MV-4-11 (cell line): ENCODE measurements around the gene TRAF3IP1.
"Not testable (repeated sequence)": the region's sequence is repeated elsewhere in the genome, so short reads cannot be mapped to it uniquely, and the experiment has no call there.

Experiments
- DNase-seq: peaks from one replicate; lab custom pipeline; 2025; lab: John Stamatoyannopoulos, UW

Gene TRAF3IP1, protein sequence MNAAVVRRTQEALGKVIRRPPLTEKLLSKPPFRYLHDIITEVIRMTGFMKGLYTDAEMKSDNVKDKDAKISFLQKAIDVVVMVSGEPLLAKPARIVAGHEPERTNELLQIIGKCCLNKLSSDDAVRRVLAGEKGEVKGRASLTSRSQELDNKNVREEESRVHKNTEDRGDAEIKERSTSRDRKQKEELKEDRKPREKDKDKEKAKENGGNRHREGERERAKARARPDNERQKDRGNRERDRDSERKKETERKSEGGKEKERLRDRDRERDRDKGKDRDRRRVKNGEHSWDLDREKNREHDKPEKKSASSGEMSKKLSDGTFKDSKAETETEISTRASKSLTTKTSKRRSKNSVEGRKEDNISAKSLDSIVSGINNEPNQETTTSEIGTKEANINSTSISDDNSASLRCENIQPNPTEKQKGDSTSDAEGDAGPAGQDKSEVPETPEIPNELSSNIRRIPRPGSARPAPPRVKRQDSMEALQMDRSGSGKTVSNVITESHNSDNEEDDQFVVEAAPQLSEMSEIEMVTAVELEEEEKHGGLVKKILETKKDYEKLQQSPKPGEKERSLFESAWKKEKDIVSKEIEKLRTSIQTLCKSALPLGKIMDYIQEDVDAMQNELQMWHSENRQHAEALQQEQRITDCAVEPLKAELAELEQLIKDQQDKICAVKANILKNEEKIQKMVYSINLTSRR

DNA sequence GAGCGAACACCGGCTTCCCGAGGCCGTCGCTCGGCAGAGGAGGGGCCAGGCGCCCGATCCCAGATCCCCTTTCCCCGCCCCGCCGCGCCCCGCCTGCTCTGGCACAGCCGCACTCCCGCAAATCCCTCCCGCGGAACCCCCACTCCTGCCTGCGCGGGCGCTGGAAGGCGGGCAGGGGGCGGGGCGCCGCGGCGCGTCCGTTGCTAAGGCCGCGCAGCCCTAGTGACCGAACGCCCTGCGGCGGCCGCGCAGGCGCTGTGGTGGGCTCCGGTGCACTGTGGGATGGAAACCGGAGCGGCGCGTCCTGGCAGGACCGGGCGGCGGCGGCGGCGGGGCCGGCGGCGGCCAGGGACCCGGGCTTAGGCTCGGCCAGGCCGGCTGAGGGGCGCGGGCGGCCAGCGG lies at the start of gene TRAF3IP1:
Gene TRAF3IP1, plus strand, starts transcription at position 273 of the 402 bp plus-strand sequence. CDS start 145 bp downstream, outside the sequence.
- peak; percentile 67 for DNase-seq

DNA sequence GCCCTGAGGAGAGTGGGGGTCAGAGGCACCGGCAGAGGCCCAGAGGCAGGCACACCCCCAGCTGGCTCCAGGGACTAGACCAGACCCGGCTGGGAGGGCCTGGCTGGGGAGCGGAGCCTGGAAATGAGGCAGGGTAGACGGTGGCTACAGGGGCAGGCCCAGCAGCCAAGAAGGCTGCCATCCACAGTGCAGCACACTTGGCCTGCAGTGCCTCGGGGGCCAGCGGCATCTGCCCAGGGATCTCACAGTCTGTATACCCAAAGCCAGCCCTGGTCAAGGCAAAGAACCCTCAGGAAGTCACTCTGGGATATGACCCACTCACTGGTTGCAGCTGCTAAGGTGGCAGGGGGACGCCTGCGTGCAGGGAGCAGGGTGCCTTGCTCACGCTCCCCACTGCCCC lies 49.7 kb upstream of the TRAF3IP1 start:
- DNase-seq = no peak

DNA sequence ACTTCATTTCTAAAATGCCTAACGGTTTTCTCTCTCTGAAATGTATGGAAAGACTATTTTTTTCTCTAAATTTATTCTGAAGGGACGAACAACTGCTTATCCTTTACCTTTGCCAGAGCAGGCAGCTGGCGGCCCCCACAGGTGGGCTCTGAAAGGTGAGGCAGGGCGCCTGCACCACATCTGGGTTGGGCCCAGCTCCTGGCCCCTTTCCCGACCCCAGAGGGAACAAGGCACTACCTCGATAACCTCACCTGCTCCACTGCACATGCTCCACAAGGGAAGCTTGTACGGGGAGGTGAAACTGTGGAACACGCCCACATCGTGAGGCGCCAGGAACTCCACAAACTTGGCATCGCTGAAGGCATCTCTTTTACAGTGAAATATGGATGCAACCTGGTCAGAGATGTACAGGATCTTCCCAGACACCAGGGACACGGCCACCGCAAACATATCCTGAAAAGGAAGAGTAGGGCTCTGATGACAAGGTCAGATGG lies 49.2 kb upstream of the TRAF3IP1 start:
- DNase-seq = no peak

DNA sequence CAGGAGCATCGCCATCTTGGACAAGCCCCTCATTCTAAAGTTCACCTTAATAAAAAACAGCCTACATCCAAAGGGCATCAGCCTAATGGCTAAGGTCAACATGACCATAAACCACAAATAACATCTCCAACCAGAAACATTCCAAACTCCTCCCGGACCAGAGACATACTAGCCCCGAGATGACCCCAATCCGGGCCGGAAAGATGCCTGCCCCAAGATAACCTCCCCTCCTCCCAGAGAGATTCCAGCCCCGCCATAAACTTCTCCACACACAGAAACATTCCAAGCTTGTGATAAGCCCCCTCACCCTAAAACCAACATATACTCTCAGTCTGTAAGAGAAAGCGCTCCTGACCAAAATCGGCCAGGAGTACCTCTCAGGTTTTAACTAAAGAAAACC lies 48.6 kb upstream of the TRAF3IP1 start:
- not testable (repeated sequence) for DNase-seq

DNA sequence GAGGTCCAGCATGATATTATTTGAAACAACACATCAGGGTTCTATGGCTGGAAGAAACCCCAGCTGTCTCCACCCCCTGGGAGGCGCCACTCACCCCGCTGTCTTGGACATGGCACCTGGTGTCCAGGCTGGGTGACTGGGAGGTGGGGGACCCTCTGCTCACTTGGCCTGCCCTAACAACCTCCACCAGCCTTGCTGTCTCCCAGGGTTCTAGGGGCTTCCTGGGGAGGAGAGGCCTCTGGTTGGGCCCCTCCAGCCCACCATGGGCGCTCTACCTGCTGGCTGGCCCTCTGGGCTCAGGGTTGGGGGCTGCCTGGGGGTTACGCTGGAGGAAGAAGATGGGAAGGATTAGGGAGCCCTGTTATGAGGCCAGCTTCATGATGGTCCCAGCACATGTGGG lies 48.2 kb upstream of the TRAF3IP1 start:
- no peak for DNase-seq

DNA sequence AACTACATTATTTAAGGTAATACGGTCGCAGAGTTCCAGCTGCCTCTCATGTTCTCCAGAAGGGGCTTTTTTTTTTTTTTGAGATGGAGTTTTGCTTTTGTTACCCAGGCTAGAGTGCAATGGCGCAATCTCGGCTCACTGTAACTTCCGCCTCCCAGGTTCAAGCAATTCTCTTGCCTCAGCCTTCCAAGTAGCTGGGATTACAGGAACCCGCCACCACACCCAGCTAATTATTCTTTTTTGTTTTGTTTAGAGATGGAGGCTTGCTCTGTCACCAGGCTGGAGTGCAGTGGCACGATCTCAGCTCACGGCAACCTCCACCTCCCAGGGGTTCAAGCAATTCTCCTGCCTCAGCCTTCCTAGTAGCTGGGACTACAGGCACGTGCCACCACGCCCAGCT lies 46.9 kb upstream of the TRAF3IP1 start:
- peak; percentile 50 for DNase-seq

DNA sequence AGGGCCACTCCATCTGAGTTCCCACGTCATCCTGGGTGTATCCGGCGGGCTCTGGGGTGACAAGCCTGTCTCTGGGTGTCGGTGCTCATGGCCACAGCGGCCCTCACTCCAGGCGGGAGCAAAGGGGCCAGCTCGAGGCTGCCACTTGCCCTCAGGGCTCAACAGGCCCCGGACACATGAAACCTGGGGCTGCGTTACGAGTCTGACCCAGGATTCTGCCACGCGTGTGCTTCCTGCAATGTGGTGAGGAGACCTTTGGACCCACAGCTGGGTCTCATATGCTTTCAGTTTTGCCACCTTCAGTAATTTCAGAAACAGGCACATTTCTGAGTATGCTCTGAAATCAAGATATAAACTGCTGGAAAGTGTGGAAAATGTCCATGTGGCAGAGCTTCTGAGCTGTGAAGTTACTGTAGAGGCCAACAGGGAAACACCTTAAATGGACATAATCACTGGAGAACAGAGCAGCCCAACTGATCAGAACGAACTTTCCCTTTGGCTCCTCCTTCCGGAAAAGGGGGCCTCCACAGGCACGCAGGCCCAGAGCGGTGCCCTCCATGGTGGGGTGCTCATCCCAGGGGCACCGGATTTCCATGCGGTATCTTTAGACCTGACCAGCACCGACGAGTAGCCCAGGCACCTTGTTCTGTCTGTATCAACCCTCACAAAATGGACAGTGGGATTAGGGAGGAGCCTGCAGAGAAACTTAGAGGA lies 46.0 kb upstream of the TRAF3IP1 start:
- no peak for DNase-seq

DNA sequence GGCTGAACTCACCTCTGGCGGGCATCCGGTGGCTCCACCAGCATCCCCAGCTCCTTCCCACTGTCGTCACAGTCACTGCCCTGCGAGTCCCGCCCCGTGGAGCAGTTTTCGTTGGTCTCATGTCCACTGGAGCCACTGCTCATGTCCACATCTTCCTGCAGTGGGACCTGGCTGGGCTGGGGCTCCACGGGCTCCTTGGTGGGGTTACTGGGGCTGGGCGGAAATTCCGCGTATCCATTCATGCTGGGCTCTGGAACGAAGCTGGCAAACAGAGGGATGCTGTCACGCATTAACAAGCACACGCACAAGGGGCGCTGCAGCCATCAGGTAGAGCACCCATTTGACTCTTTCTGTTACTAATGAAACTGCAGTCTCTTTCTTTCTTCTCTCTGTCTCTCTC lies 42.6 kb upstream of the TRAF3IP1 start:
- no peak for DNase-seq

DNA sequence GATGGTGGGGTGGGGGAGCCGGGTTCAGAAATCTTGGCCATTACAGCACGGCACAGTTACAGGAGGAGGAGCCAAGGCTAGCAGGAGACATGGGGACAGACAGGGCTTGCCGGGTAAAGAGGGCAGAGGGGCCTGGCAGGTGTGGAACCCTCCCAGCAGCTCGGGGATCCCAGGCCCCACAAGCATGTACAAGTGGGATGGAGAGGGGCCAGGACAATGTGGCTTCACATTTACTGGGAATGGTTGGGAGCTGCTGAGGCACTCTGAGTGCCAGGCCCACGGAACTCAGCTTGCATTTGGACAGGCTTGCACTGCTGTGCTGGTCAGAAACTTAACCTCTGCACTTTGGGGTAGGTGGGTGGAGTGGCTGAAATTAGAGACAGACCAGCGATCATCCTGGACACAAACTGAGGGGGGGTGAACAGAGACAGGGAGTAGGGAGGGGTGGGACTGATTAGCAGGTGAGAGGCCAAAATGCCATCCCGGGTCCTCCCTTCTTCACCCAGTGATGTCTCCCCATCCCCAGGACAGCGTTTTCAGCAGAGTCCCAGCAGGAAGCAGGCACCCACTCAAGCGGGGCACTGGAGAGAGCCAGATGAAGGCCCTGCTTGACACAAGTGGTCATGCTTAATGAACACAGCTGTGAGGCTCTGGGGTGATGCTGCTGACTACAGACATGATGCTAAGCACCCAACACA lies 41.5 kb upstream of the TRAF3IP1 start:
- DNase-seq = no peak

DNA sequence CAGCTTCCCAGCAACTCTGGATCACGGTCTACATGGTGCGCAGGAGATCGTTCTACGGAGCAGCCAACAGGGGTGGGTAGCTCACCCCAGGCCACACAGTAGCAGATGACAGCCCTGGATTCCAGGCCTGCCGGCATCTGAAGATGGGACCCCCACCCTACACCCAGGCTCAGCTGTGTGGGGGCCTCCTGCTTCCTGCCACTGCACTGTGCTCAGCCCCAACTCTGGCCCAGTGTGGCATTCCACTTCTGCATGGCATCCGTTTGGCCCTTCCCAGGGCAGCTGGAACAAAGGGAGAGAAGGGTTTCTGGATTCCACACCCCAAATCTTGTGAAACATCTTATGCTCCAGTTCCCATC lies 41.0 kb upstream of the TRAF3IP1 start:
- no peak for DNase-seq

DNA sequence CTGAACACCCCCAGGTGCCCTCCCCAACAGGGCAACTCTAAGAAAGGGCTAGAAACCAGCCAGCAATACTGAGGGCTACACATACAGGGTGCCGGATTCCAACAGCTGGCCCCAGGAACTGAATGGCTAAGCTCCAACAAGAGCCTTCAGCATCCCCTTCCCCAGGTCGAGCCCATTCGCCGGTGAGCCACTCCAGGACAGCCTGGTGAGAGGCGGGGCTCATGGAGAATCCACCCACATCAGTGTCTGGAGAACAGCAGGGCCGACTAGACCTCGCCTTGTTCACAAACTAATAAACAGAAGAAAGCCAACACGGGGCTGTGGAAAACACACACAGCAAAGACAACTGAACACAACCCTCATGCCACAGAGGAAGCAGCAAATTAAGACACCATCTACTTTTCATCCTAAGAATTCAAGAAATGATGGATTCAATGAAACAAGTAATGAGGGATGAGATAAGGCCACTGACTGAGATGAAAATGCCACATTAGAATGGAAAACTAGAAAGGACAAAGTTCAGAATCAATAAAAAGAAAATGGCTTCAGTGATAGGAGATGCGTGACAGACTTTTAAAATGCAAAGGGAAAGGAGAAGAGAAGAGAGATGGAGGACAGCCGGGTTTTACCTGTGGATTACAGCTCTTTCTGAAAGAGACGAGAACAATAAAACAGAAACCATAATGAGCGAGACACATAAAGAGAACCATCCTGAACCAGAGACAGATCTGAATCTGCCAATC lies 40.1 kb upstream of the TRAF3IP1 start:
- DNase-seq = no peak

DNA sequence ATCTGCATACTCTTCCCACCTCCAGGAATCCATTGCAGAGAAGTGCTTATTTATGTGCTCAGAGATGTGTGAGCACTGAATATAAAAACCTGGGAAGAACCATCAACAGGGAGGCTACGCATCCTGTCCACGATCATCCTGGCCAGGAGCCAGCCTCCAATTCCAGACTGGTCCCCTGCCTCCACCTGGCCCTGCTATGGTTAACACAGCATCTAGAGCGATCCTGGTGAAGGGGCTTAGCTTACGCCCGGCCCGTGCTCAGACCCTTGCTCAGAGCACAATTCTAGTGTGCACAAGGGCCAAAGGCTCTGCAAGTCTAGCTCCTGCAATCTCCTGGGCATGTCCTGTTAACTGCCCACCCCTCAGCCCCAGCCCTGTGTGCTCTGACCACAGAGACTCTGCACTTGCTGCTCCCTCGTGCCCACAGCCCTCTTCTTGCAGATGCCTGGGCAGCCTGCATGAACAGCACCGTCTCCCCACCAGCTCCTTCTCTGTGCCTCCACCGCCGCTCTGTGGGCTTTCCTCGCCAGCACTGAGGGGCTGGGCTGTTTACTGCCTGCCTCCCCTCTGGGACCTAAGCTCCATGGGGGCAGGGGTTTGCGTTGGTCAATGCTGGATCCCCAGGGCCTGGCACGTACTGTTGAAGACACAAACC lies 38.4 kb upstream of the TRAF3IP1 start:
- DNase-seq = no peak

DNA sequence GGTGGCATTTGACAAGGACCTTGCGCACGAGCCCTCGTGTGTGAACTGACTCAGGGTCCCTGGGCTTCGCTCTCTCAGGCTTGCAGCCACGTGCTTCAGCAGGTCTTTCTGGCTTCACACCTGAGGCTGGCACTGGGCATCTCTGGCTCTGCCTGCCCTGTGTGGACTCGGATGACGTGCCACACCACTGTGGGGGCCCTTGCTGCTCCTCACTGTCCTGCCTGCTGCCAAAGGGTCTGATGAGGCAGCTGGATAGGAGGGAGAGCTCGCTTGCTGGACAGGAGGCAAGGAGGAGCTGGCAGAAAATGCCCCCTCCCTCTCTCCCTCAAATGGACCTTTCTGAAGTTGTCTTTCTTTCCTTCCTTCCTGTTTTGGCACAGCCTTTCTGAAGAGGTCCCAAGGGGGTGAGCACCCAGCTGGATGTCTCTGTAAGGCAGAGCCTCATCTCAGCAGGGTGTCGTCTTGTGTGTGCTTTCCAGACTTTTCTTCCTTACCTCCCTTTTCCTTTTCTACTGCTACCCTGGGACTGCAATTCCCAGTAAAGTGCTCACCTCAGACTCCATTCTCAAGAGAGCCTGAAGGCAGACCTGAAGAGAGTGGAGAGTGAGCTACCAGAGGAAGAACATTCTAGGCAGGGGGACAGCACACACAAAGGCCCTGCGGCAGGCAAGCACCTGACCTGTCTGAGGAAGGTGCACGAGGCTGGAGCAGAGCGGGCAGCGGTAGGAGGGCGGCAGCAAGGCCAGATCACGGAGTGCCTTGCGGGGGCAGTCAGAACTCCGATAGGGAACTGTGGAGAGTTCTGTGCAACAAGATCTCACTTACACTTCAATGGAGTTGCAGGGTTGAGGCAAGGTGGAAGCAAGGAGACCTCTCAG lies 37.2 kb upstream of the TRAF3IP1 start:
- DNase-seq = peak; percentile 17

DNA sequence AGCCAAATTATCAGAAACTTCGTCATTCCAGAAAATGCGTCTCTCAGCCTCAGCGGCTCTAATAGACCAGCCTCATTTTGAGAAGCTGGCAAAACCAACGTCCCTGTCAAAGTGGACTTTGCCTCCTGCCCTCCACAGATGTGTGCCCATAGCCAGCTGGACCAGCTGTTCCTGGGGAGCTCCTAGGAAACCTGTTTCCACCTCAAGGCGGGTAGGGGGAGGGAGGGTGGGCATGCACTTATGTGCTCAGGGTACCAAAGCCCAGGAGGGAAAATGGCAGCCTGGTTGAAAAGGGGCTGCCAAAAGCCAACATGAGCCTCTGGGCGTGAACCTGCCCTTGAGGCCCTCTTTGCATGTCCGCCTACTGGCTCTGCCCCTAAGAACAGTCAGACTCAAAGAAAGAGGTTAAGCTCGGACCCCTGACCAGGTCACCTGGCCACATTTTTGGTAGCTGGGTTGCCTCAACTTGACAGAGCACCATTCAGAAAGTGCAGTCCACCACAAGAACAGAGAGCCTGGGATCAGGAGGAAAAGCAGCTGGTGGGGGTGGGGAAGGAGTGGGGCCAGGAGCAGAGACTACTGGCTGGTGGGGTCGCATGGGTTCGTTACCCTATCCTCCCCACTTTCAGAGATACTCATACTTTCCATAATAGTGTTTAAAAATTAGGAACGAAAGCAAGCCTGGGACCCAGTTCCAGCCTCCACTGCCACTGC lies 35.4 kb upstream of the TRAF3IP1 start:
- DNase-seq = no peak

DNA sequence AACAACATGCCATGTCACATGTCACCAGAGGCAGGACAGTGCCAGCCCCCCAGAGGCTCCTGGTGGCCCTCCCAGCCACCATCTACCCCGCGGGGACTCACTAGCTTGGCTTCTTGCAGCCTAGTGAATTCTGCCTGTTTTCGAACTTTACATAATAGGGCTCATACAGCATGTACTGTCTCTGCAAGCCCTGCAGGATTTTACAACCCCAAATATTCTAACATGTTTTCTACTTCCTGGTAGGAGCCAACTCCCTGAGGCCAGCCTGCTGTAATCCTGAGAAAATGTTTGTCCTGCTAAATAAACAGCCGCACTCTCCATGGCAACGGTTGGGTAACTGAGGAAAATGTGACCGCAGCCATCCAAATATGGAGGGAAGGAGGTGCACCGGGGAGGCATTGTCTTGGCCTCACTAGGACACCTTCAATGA lies 34.6 kb upstream of the TRAF3IP1 start:
- DNase-seq = no peak

DNA sequence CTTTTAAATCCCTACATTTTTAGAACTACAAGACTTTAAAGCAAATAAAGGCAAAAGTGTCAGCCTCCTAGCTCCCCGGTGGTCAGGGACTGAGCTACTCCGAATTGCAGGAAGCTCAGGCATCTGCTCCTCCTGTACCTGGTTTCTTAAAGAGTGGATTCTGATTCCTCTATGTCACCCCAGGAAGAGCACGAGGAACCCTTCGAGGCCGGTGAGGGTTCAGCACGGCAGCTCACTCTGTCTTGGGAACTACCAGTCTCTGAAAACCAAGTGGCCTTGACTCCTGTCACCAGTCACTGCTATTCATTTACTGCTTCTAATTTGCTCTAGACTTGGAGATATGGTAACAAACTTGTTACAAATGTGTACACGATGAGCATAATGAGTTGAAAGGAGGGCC lies 34.2 kb upstream of the TRAF3IP1 start:
- DNase-seq = no peak

DNA sequence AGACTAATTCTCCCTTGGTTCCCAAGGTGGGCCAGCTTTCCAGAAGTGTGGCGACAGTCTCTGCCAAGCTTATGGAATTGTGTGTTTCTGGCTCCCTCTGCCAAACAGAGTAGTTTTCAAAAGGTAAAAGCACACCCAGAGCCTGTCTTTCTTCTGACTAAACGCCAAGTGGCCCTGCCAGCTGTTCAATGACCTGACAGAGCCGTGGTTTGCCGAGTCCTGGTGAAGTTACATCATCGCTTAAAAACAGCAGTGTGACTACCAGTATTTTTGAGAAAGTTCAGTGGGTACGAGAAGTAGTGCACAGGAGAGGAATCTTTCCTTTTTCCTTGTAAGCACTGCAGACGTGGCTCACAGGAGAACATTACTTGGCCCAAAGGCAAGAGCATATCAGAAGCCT lies 33.8 kb upstream of the TRAF3IP1 start:
- DNase-seq = peak; percentile 58

DNA sequence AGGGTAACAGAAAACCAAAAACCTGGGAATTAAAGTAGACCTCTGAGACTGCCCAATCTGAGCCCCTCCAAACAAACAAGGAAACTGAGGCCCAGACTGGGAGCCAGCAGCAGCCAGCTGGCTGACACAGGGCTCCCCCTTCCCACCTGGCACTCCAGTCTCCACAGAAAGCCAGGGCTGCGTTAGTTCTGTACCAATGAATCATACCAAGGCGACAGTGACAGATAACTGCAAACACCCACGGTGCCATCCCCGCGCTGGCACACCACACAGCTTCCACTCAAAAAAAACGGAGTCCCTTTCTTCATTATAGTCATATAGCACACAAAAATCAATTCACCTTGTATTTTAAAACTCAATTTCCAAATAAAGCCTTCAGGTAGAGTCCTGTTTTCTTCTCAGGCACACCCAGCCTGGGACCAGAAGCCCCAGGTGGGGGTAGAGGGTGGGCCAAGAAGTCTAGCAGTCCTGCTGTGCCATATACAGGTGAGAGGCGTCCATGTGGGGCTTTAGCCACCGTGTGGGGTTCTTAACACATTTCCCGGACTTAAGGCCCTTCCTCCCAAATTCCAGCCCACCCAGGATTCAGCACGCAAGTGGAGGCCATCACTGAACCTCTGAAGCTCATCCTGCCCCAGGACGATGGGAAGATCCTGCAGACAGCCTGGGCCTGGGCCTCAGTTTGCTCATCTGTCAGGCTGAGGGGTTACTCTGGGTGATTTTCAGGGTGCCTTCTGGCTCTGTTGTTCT lies 33.2 kb upstream of the TRAF3IP1 start:
- no peak for DNase-seq
